Stomach smooth muscle (tissue), 2 donors: Measurements from ENCODE around the gene DCUN1D4.

Experiments used
- H3K27ac ChIP-seq: one replicate; pipeline ENCODE4 v1.7.0; 2013; ENCODE audit warnings: mild to moderate bottlenecking, low read length, inconsistent platforms
- H3K27me3 ChIP-seq, 2 donors: one replicate each; pipeline ENCODE4 v1.7.0; 2013; ENCODE audit warnings: low read length in 2 of 2; ENCODE audit not compliant: insufficient read depth in 2 of 2, control insufficient read depth in 1 of 2
- H3K36me3 ChIP-seq, 2 donors: one replicate each; pipeline ENCODE4 v1.7.0; 2013; ENCODE audit warnings: low read length in 2 of 2; ENCODE audit not compliant: control insufficient read depth in 2 of 2, insufficient read depth in 2 of 2
- H3K4me1 ChIP-seq: one replicate; pipeline ENCODE4 v1.7.0; 2013; ENCODE audit warnings: low read length; ENCODE audit not compliant: control insufficient read depth, insufficient read depth
- H3K4me3 ChIP-seq, 2 donors: one replicate each; pipeline ENCODE4 v1.7.0; 2013; ENCODE audit warnings: low read length in 2 of 2
- H3K9ac ChIP-seq, 2 donors: one replicate each; pipeline ENCODE4 v1.7.0; 2013; ENCODE audit warnings: low read length in 2 of 2, mild to moderate bottlenecking in 1 of 2
- H3K9me3 ChIP-seq, 2 donors: one replicate each; pipeline ENCODE4 v1.7.0; 2013; ENCODE audit warnings: low read length in 2 of 2; ENCODE audit not compliant: control insufficient read depth in 2 of 2
- donor health status: healthy.
- donor health status: Pancreatic carcinoma.

DCUN1D4 gene

DNA sequence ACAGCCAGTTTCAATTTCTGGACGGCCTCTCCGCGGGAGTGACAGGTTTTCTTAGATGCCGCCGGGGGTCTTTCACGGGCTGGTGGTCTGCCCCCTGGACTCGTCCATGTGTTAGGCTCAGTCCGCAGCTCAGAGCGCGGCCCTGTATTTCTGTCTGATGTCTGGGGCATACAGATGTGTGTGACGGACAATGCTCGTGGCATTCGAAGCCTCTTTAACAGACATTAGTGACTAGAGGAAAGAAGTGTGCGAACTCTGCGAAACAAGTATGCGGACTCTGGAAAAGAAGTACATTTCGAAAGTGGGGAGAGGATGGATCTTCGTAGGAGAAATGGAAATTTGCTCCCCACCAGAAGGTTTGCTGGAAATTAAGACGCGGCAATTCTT lies 793 bp upstream of the DCUN1D4 start:
- Histone ChIP-seq H3K27ac (peak overlapping the region; percentile 89), H3K9me3 (no peaks in the 10 kb centered on the region), H3K27me3 (no peaks in the 10 kb centered on the region), H3K4me3 (peak overlapping the region; percentile 89 to 94), H3K4me1 (peaks cover 6% of the 10 kb centered on the region), H3K36me3 (no peaks in the 10 kb centered on the region), H3K9ac (peak overlapping the region; percentile 89 to 90)

DNA sequence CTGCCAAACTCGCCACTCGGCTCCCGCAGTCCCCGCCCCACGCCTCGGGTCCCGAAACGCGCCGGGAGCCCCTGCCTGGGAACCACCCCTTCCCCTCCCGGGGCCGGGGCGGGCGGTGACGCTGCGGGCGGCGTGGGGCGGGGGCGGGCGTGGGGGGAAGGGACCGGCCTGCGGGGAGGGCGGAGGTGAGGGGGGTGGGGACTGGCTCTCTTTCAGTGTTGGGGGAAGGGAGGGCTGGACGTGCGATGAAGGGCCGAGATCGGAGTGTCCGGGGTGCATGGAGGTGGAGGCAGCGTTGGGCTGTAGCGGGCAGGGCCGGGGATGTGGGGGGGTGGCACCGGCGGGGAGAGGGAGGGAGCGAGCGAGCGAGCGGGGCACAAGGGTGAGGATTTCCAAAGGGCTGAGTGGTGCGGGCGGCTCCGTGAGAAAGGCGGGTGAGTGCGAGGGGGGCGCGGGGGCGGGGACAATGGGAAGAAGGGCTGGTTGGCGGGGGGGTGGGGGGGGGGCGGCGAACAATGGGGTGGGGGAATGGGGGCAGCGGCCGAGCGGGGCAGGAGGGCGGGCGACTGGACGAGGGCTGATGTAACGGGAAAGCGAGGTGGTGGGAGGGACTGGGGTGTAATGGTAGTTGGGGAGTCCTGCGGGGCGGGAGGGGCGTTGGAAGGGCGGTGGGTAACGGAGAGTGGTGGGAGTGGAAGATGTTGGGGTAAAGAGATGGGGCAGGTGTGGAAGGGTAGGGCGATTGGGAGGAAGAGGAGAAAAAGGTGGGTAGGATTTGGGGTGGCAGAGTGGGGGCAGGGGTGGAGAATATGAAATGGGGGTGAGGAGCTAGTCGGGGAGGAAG lies 578 bp downstream of the DCUN1D4 start:
- no peaks in the 10 kb centered on the region for H3K36me3 ChIP-seq
- peak overlapping the region; percentile 87 for H3K27ac ChIP-seq
- H3K4me3 ChIP-seq = peak overlapping the region; percentile 80 to 89
- no peaks in the 10 kb centered on the region for H3K9me3 ChIP-seq
- peaks cover 6% of the 10 kb centered on the region for H3K4me1 ChIP-seq
- no peaks in the 10 kb centered on the region for H3K27me3 ChIP-seq
- H3K9ac ChIP-seq = peak overlapping the region; percentile 73 to 83

DNA sequence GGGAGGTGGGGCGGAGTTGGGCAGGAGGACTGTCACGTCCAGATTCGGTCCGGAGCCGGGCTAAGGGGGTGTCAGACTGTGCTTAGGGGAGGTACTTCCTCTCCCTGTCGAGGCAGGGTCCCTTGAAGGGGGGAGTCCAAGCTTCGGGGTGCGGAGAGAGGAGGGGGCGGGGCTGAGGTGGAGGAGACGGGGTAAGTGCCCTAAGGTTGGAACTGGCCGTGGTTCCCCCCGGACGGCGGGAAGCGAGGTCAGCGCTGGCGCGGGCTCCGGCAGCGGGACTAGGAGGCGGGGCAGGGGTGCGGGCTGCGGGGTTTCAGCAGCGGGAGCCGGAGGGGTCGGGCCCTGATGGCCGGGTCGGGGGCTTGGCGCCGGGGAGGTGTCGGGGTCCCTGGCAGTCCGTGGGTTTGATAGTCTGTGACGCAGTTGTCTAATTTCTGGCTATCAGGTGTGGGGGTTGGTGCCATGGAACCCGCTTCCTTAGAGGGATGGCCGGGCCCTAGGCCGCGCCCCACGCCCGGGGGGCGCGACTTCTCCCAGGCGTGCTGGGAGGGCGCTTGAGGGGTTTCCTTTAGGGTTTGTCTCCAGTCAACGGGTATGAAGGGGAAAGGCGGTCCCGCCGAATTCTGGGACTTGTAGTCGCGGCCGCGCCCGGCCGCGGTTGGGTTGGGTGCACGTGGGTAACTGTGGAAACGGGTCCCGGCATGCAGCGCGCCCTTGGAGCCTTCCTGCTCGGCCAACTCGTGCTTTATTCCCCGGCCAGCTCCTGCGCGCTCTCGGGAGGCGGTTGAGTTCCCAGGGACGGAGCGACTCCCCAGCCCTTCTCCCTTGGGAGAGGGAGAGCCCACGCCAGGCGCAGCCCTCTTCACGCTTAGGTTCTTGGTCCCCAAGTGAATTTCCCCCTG lies 1.5 kb downstream of the DCUN1D4 start:
- peaks cover 8% of the 10 kb centered on the region for H3K4me1 ChIP-seq
- H3K36me3 ChIP-seq = no peaks in the 10 kb centered on the region
- no peaks in the 10 kb centered on the region for H3K9me3 ChIP-seq
- H3K27me3 ChIP-seq = no peaks in the 10 kb centered on the region
- peak overlapping the region; percentile 80 to 89 for H3K4me3 ChIP-seq
- H3K9ac ChIP-seq = peak overlapping the region; percentile 73 to 83
- H3K27ac ChIP-seq = peak overlapping the region; percentile 87

DNA sequence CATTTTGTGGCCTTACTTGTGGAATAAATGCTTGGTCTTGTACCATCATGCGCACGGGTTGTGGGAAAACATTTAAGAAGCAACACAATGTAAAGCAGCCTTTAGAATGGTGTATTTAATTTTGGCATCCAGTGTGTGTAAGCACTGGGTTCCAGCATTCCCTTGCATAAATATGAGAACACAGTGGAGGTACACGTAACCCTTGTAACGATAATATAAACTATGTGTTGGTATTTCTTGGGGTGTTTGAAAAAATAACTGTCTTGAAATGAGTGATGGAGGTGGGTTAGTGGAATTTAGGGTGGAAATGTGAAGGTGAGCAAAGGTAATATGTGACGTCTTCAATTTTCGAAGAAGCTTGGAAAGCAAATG lies 2.1 kb downstream of the DCUN1D4 start:
- peak overlapping the region; percentile 47 to 83 for H3K9ac ChIP-seq
- no peaks in the 10 kb centered on the region for H3K27me3 ChIP-seq
- H3K4me3 ChIP-seq = peak overlapping the region; percentile 72 to 89
- H3K36me3 ChIP-seq = no peaks in the 10 kb centered on the region
- peaks cover 10% of the 10 kb centered on the region for H3K4me1 ChIP-seq
- H3K9me3 ChIP-seq = no peaks in the 10 kb centered on the region
- H3K27ac ChIP-seq = peak overlapping the region; percentile 87

DNA sequence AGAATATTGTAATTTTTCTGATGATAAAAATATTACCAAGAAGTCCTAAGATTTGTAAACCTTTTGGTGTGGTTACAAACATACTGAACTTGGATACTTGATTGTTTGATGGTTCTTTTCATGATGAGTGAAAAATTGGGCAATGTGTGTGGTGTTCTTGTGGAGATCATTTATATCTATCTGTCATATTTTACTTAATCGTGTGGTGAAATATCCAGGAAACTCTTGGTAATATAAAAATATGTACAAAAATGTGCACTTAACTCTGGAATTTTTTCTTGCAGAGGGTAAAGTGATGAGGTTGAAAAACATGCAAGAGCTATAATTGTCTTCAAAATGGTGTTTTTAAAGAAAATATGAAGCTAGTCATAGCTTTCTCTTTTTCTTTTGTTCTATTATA lies 2.8 kb downstream of the DCUN1D4 start:
- no peak overlapping the region for H3K27ac ChIP-seq
- peaks cover 10% of the 10 kb centered on the region for H3K4me1 ChIP-seq
- H3K9me3 ChIP-seq = no peaks in the 10 kb centered on the region
- H3K9ac ChIP-seq = no peak overlapping the region
- H3K27me3 ChIP-seq = no peaks in the 10 kb centered on the region
- H3K4me3 ChIP-seq = no peak overlapping the region
- H3K36me3 ChIP-seq = no peaks in the 10 kb centered on the region

DNA sequence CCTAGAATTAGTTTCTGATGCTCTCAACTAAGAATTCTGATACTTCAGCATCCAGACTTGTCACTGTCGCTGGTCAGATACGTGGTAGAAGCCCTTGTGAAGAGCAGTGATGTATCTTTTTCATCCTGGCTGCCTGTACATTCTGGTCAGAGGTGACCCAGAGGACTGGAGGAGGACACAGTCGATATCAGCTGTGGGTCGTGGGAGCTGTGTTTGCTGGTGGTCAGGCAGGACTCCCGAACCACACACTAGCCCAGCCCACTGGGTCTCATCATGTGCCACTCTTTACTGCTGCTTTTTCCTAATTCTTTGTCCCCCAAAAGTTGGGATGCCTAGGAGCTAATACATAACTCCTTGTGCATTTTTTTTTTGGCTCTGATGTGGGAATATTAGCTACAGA lies 6.5 kb downstream of the DCUN1D4 start:
- Histone ChIP-seq H3K9ac (no peak overlapping the region), H3K27ac (no peak overlapping the region), H3K4me3 (no peak overlapping the region), H3K36me3 (no peaks in the 10 kb centered on the region), H3K9me3 (no peaks in the 10 kb centered on the region), H3K4me1 (peaks cover 28% of the 10 kb centered on the region), H3K27me3 (no peaks in the 10 kb centered on the region)

DNA sequence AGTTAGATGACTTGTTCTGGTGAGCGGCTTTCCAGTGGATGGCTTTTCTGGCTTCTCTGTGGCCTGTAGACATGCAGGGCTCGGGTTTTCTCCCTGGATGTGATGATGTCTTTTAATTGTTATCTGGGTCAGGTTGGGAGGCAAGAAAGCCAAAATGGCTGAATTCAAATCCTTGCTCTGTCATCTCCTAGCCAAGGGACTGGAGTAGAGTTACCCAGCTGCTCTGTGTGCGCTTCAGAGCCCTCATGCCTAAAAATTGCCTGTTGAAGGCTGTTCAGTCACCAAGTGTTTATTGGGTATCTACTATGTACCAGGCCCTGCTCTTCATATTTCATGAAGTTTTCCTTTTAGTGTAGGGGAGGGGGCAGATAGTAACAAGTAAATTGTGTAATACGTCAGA lies 7.3 kb downstream of the DCUN1D4 start:
- Histone ChIP-seq H3K27me3 (no peaks in the 10 kb centered on the region), H3K4me3 (no peak overlapping the region), H3K4me1 (peaks cover 22% of the 10 kb centered on the region), H3K27ac (no peak overlapping the region), H3K9me3 (no peaks in the 10 kb centered on the region), H3K36me3 (no peaks in the 10 kb centered on the region), H3K9ac (no peak overlapping the region)

DNA sequence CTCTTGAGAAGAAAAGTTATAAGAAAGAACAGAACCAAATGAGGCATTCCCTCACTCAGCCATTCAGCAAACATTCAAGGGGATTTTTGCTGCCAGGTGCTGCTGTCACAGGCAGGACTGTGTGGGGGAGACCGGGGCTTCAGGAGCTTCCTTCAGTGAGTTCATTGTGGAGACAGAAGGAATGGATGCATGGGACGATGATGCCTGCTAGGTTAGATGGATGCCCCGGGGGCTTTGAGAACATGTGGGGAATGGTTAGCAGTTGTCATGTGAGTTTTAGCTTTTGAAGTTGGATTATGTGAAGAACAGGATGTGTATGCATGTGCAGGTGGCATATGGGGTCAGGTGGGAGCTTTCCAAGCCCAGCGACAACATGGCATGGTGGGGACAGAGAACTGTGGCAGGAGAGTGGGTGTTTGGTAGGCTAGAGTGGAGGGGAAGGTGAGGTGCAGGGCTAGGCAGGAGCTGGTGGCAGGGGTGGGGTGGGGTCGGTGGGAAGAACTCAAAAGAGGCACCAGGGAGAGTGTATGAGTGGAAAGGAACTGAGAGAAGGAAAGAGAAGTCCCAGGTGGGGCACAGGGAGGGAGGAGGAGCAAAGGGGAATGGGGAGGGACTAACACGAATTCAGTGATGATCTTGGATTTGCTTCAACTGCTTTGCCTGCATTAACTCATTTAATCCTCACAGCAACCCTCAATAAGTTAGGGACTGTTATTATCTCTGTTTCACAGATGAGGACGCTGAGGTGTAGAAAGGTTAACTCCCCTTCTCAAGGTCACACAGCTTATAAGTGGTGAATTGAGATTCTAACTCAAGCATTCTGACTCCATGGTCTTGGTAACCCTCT lies 8.4 kb downstream of the DCUN1D4 start:
- H3K4me1 ChIP-seq = peaks cover 22% of the 10 kb centered on the region
- no peak overlapping the region for H3K27ac ChIP-seq
- no peaks in the 10 kb centered on the region for H3K9me3 ChIP-seq
- H3K4me3 ChIP-seq = no peak overlapping the region
- H3K27me3 ChIP-seq = no peaks in the 10 kb centered on the region
- H3K9ac ChIP-seq = no peak overlapping the region
- H3K36me3 ChIP-seq = no peaks in the 10 kb centered on the region

DNA sequence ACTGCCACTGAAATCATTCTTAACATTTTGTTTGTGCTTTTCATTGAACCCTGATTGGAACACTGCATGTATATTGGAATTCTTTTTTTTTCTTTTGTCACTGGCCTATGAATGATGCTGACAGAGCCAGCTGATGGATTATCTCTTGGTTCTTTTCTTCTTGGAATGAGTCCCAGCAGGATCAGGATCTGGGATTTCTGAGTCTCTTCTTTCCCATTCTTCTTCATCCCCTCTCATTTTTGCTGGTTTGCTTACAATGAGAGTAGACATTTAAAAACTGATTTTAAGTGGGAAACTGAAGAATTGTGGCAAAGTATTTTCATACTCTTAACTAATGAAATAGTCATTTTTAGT lies 9.0 kb downstream of the DCUN1D4 start:
- Histone ChIP-seq H3K9me3 (no peaks in the 10 kb centered on the region), H3K27ac (no peak overlapping the region), H3K27me3 (no peaks in the 10 kb centered on the region), H3K36me3 (no peaks in the 10 kb centered on the region), H3K4me3 (no peak overlapping the region), H3K4me1 (peaks cover 22% of the 10 kb centered on the region), H3K9ac (no peak overlapping the region)

DNA sequence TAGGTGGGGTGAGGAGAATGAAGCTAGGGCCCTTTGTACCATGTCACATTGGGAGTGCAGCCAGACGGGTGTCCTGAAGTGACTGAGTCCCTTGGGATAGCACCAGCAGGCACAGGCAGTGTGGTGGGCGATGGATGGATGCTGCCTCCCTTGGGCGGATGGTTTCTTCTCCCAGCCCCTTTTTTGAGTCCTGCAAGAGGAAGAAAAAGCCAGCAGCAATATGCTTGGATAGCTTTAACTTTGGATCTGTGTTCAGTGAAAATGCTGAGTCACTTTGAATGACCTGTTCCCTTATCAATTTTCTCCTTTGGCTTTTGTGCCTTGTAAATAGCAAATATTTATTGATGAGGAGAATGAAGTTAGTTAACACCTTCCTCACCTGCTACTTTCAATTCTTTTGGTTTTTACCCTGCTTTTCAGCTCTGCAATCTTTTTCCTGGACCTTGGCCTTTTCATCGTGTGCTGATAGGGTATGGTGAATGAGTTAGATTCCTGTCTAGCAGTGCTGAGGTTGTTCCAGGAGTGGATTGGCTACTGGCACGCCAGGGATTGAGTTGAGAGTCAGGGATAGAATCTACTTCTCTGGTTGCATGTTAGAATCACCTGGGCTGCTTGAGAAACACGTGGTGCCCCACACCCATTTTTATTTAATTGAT lies 10.2 kb downstream of the DCUN1D4 start:
- Histone ChIP-seq H3K27ac (no peak overlapping the region), H3K4me3 (peak overlapping the region in 1 of 2 donors; percentile 15), H3K27me3 (no peaks in the 10 kb centered on the region), H3K9ac (no peak overlapping the region), H3K36me3 (no peaks in the 10 kb centered on the region), H3K4me1 (peaks cover 22% of the 10 kb centered on the region), H3K9me3 (no peaks in the 10 kb centered on the region)
